ENCODE results near the gene KRT3.

KRT3 gene

GRCh38 chr12:52802442-52802841 lies 6.5 kb upstream of the KRT3 start:
- TF ChIP-seq CTCF (IDR thresholded peaks at IDR 0.05; ENCODE audit: low read depth, low read length) = no peak
- in situ Hi-C loops (cut with HindIII; ENCODE audit: low sequenced_read_pairs) = no loop called here
- DNase-seq (ENCODE audit: low read depth, low spot score) = no peak
- H3K4me3 ChIP-seq (ENCODE audit: low read depth, low read length) = no peak overlapping the region

- in situ Hi-C loops (cut with HindIII; ENCODE audit: low sequenced_read_pairs) = no loop called here
- no peak overlapping the region for H3K4me3 ChIP-seq (ENCODE audit: low read depth, low read length)
- no peak for TF ChIP-seq CTCF (IDR thresholded peaks at IDR 0.05; ENCODE audit: low read depth, low read length)
- no peak for DNase-seq (ENCODE audit: low read depth, low spot score)
Measured at GRCh38 chr12:52801773-52802172, 5.9 kb upstream of the KRT3 start.

GRCh38 chr12:52800259-52800917 lies 4.5 kb upstream of the KRT3 start:
- no peak for DNase-seq (ENCODE audit: low read depth, low spot score)
- TF ChIP-seq CTCF (IDR thresholded peaks at IDR 0.05; ENCODE audit: low read depth, low read length) = no peak
- H3K4me3 ChIP-seq (ENCODE audit: low read depth, low read length) = no peak overlapping the region
- in situ Hi-C loops (cut with HindIII; ENCODE audit: low sequenced_read_pairs) = no loop called here

- no peak overlapping the region for H3K4me3 ChIP-seq (ENCODE audit: low read depth, low read length)
- no peak for TF ChIP-seq CTCF (IDR thresholded peaks at IDR 0.05; ENCODE audit: low read depth, low read length)
- in situ Hi-C loops (cut with HindIII; ENCODE audit: low sequenced_read_pairs) = no loop called here
Measured at GRCh38 chr12:52799505-52800211, 3.7 kb upstream of the KRT3 start.

GRCh38 chr12:52798671-52799504 lies 3.0 kb upstream of the KRT3 start:
- DNase-seq (ENCODE audit: low read depth, low spot score) = no peak
- in situ Hi-C loops (cut with HindIII; ENCODE audit: low sequenced_read_pairs) = no loop called here

More at GRCh38 chr12:52799505-52800211, 3.7 kb upstream of the KRT3 start:
- DNase-seq (ENCODE audit: low read depth, low spot score) = no peak

More at GRCh38 chr12:52798671-52799504, 3.0 kb upstream of the KRT3 start:
- no peak overlapping the region for H3K4me3 ChIP-seq (ENCODE audit: low read depth, low read length)
- TF ChIP-seq CTCF (IDR thresholded peaks at IDR 0.05; ENCODE audit: low read depth, low read length) = no peak

All from astrocyte of the spinal cord (primary cell).